Measurements from ENCODE around the gene DCDC1.

DNA sequence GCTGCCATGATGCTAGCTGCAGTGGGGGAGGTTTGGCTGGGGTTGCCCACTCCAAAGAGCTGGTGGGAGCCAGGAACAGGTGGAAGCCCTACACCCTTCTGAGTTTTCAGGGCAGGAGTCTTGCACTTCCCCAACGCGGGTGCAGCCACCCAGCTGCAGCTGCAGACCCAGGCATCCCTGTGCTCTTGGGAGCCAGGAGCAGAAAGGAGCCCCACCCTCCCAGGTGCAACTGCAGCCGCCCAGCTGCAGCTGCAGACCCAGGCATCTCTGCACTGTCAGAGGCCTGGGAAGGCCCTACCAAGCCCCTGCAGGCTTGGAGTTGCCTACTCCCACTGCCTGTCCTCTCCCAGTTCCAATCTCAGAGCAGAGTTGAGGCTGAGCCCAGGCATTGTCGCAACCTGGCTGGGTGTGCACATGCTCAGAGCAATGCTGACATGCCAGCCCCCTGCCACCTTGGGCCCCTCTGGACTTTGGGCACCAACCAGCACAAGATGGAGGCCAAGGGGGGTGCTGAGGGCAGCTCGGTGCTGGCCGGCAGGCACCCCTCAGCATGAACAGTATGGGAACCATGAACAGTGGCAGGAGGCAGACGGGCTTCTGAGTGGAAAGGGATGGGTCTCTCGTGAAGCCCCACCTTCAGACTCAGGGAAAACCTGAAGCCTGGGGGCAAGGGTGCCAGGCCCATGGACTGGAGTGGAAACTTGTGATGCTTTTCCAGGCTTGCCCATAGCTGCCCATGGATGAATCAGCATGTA lies 195.4 kb downstream of the DCDC1 start:
- no peak for TF ChIP-seq CTCF (IDR thresholded peaks at IDR 0.05)
- no peak for TF ChIP-seq POLR2A (IDR thresholded peaks at IDR 0.05)
